CD4-positive, alpha-beta memory T cell (primary cell): Measurements from ENCODE around the gene RHBDF1. TPM values are rescaled to one million over a fixed set of nuclear protein-coding genes. Genes with fewer than 3 reads are reported as not detected.

Experiments used
- CTCF ChIA-PET: fragments of 350-600 bp; sonication (Branson Sonifier 250); formaldehyde crosslinking; loops from one replicate; lab custom pipeline; 2021; ENCODE audit warnings: inconsistent platforms; ENCODE audit not compliant: partially characterized antibody; lab: Charles Lee
- POLR2A ChIA-PET: fragments of 350-600 bp; sonication (Branson Sonifier 250); formaldehyde crosslinking; loops from one replicate; lab custom pipeline; 2021; ENCODE audit not compliant: partially characterized antibody; lab: Charles Lee
- DNase-seq, 5 donors: peaks; one replicate each; pipeline versions ENCODE4 v3.0.0 to v3.0.0-alpha.2; 2020 to 2022; ENCODE audit warnings: mixed read lengths in 1 of 5
- H3K27ac ChIP-seq: one replicate; pipeline ENCODE4 v1.7.0; 2013; ENCODE audit warnings: low read depth, low read length
- H3K27me3 ChIP-seq: 2 replicates; pipeline ENCODE4 v1.7.0; 2013; ENCODE audit warnings: mild to moderate bottlenecking, low read length, moderate library complexity; ENCODE audit not compliant: insufficient read depth
- H3K36me3 ChIP-seq: 2 replicates; pipeline ENCODE4 v1.7.0; 2013; ENCODE audit warnings: mild to moderate bottlenecking, low read length, moderate library complexity; ENCODE audit not compliant: insufficient read depth
- H3K4me1 ChIP-seq: 2 replicates; pipeline ENCODE4 v1.7.0; 2013; ENCODE audit warnings: mild to moderate bottlenecking, low read length, moderate library complexity; ENCODE audit not compliant: insufficient read depth
- H3K4me3 ChIP-seq, 2 donors: one replicate each; pipeline ENCODE4 v1.7.0; 2013; ENCODE audit warnings: low read length in 2 of 2, mild to moderate bottlenecking in 1 of 2
- H3K9me3 ChIP-seq, 2 donors: one replicate each; pipeline ENCODE4 v1.7.0; 2013; ENCODE audit warnings: low read length in 2 of 2, control low read depth in 1 of 2; ENCODE audit not compliant: control insufficient read depth in 1 of 2
- H3K27ac Mint-ChIP-seq, 7 donors: one replicate each; pipeline ENCODE4 v1.8.0; 2020 to 2021; ENCODE audit warnings: mixed read lengths in 7 of 7, mild to moderate bottlenecking in 6 of 7, inconsistent platforms in 3 of 7, moderate library complexity in 3 of 7
- H3K27me3 Mint-ChIP-seq, 2 donors: one replicate each; pipeline ENCODE4 v1.8.0; 2020 to 2021; ENCODE audit warnings: mixed read lengths in 2 of 2
- H3K36me3 Mint-ChIP-seq, 2 donors: one replicate each; pipeline ENCODE4 v1.8.0; 2020 to 2021; ENCODE audit warnings: mixed read lengths in 2 of 2, inconsistent platforms in 1 of 2, mild to moderate bottlenecking in 1 of 2
- H3K4me1 Mint-ChIP-seq, 4 donors: one replicate each; pipeline ENCODE4 v1.8.0; 2020 to 2021; ENCODE audit warnings: mixed read lengths in 4 of 4, mild to moderate bottlenecking in 1 of 4
- H3K4me3 Mint-ChIP-seq, 8 donors: one replicate each; pipeline ENCODE4 v1.8.0; 2020 to 2021; ENCODE audit warnings: mixed read lengths in 8 of 8, mild to moderate bottlenecking in 7 of 8, moderate library complexity in 6 of 8, inconsistent platforms in 3 of 8
- H3K9me3 Mint-ChIP-seq, 8 donors: one replicate each; pipeline ENCODE4 v1.8.0; 2020 to 2021; ENCODE audit warnings: mixed read lengths in 8 of 8, mild to moderate bottlenecking in 5 of 8, inconsistent platforms in 3 of 8, moderate library complexity in 1 of 8
- intact Hi-C: fragments of 100-400 bp; cut with micrococcal nuclease; formaldehyde crosslinking; loops from one replicate; pipeline ENCODE4 v1.15.1; 2023
- polyA plus RNA-seq, 2 donors: library from polyadenylated mRNA; unstranded; fragments of 300-500 nt; fragmentation: Illumina TruSeq; gene quantifications; one replicate each; pipeline ENCODE4 v1.2.3, GENCODE V29; 2021
- total RNA-seq, 2 experiments: library from RNA; stranded (reverse); gene quantifications; one replicate each; pipeline ENCODE4 v1.2.3, GENCODE V29; 2021

The RHBDF1 gene
- total and polyA plus RNA-seq, 4 experiments from 2014 or later, result not detected

GRCh38 chr16:104928-105327, 32.5 kb upstream of the RHBDF1 start:
- peaks cover 18 to 36% of the 10 kb centered on the region in 2 donors for H3K36me3 Mint-ChIP-seq
- H3K27me3 Mint-ChIP-seq, result no peaks in the 10 kb centered on the region

DNA sequence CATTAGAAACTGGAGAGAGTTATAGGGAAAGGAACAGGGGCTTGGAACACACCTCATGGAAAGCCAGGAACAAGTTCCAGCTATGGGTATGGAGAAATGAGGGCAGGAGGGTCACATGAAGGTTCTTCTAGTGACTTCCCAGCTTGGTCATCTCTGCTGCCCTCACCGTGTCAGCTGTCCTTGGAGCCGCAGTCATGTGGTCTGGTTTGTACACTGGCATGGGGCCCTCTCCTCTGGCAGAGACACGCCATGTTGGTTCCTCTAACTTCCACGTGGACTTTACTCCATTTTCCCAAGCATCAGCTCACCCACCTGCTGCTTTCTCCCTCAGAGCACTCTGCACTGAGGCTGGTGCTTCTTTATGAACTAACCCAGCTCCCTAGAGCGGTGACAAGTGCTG, 31.9 kb upstream of the RHBDF1 start:
- no peaks in the 10 kb centered on the region for H3K9me3 Mint-ChIP-seq
- peaks cover 4% of the 10 kb centered on the region for H3K4me1 ChIP-seq
- H3K27ac Mint-ChIP-seq, result no peak overlapping the region
- no peaks in the 10 kb centered on the region for H3K27me3 Mint-ChIP-seq
- peaks cover 6% of the 10 kb centered on the region for H3K36me3 ChIP-seq
- CTCF ChIA-PET, result interaction anchor here (1.5 to 5.1 kb wide), 6 partner anchors 8 to 87 kb away, joined by 3 to 37 read pairs (median 8); no protein-coding TSS in a partner anchor
- no peak overlapping the region for H3K27ac ChIP-seq
- intact Hi-C loops, result no loop called here
- POLR2A ChIA-PET, result no interaction called here
- peaks cover 18 to 33% of the 10 kb centered on the region in 2 donors for H3K36me3 Mint-ChIP-seq
- H3K4me1 Mint-ChIP-seq, result peaks cover 1 to 6% (median 4%) of the 10 kb centered on the region in 4 donors
- no peak for DNase-seq
- no peak overlapping the region for H3K4me3 ChIP-seq
- H3K9me3 ChIP-seq, result no peaks in the 10 kb centered on the region
- no peak overlapping the region for H3K4me3 Mint-ChIP-seq
- no peaks in the 10 kb centered on the region for H3K27me3 ChIP-seq

More at GRCh38 chr16:104928-105327, 32.5 kb upstream of the RHBDF1 start:
- Histone ChIP-seq H3K36me3 (peaks cover 12% of the 10 kb centered on the region), H3K27me3 (no peaks in the 10 kb centered on the region), H3K27ac (no peak overlapping the region), H3K9me3 (no peaks in the 10 kb centered on the region), H3K4me1 (peaks cover 4% of the 10 kb centered on the region), H3K4me3 (no peak overlapping the region)
- Mint-ChIP-seq H3K27ac (no peak overlapping the region), H3K4me1 (peaks cover 1 to 6% (median 4%) of the 10 kb centered on the region in 4 donors), H3K4me3 (no peak overlapping the region), H3K9me3 (no peaks in the 10 kb centered on the region)
- ChIA-PET POLR2A (no interaction called here), CTCF (interaction anchor here (1.5 to 5.1 kb wide), 5 partner anchors 9 to 87 kb away, joined by 3 to 37 read pairs (median 10); no protein-coding TSS in a partner anchor)
- intact Hi-C loops, result no loop called here
- DNase-seq, result no peak

- Mint-ChIP-seq H3K27ac (no peak overlapping the region), H3K9me3 (no peaks in the 10 kb centered on the region), H3K4me3 (no peak overlapping the region), H3K4me1 (peaks cover 1 to 6% (median 4%) of the 10 kb centered on the region in 4 donors), H3K36me3 (peaks cover 14 to 28% of the 10 kb centered on the region in 2 donors), H3K27me3 (no peaks in the 10 kb centered on the region)
- no peaks in the 10 kb centered on the region for H3K9me3 ChIP-seq
- no peak for DNase-seq
- CTCF ChIA-PET, result interaction anchor here (2.2 kb wide), 1 partner anchor 37 kb away, joined by 7 read pairs; no protein-coding TSS in a partner anchor
- H3K36me3 ChIP-seq, result peaks cover 10% of the 10 kb centered on the region
- H3K27ac ChIP-seq, result no peak overlapping the region
- no peak overlapping the region for H3K4me3 ChIP-seq
- intact Hi-C loops, result no loop called here
- H3K27me3 ChIP-seq, result no peaks in the 10 kb centered on the region
- POLR2A ChIA-PET, result no interaction called here
- H3K4me1 ChIP-seq, result peaks cover 4% of the 10 kb centered on the region
These were observed 29.8 kb upstream of the RHBDF1 start for GRCh38 chr16:102060-102855.

GRCh38 chr16:101586-101985, 29.2 kb upstream of the RHBDF1 start:
- Mint-ChIP-seq H3K36me3 (peaks cover 14 to 27% of the 10 kb centered on the region in 2 donors), H3K27ac (peak overlapping the region in 1 of 7 donors; percentile 29), H3K4me3 (peak overlapping the region in 1 of 8 donors; percentile 12), H3K4me1 (peaks cover 3 to 6% (median 4%) of the 10 kb centered on the region in 4 donors), H3K9me3 (no peaks in the 10 kb centered on the region), H3K27me3 (no peaks in the 10 kb centered on the region)
- no peak overlapping the region for H3K4me3 ChIP-seq
- ChIA-PET CTCF (no interaction called here), POLR2A (no interaction called here)
- H3K27me3 ChIP-seq, result no peaks in the 10 kb centered on the region
- peaks cover 10% of the 10 kb centered on the region for H3K36me3 ChIP-seq
- DNase-seq, result no peak
- intact Hi-C loops, result no loop called here
- no peaks in the 10 kb centered on the region for H3K9me3 ChIP-seq
- H3K4me1 ChIP-seq, result no peaks in the 10 kb centered on the region
- no peak overlapping the region for H3K27ac ChIP-seq

GRCh38 chr16:100989-101388, 28.6 kb upstream of the RHBDF1 start:
- Mint-ChIP-seq H3K36me3 (peaks cover 14 to 26% of the 10 kb centered on the region in 2 donors), H3K9me3 (no peaks in the 10 kb centered on the region), H3K4me3 (no peak overlapping the region), H3K4me1 (peaks cover 3 to 6% (median 4%) of the 10 kb centered on the region in 4 donors), H3K27ac (no peak overlapping the region), H3K27me3 (no peaks in the 10 kb centered on the region)
- ChIA-PET CTCF (interaction anchor here (0.6 kb wide), 1 partner anchor 504 kb away, joined by 3 read pairs; no protein-coding TSS in a partner anchor), POLR2A (no interaction called here)
- H3K36me3 ChIP-seq, result peaks cover 10% of the 10 kb centered on the region
- H3K4me3 ChIP-seq, result no peak overlapping the region
- no peaks in the 10 kb centered on the region for H3K4me1 ChIP-seq
- H3K27ac ChIP-seq, result no peak overlapping the region
- no peak for DNase-seq
- H3K27me3 ChIP-seq, result no peaks in the 10 kb centered on the region
- no peaks in the 10 kb centered on the region for H3K9me3 ChIP-seq
- intact Hi-C loops, result no loop called here

GRCh38 chr16:97822-98221, 25.4 kb upstream of the RHBDF1 start:
- POLR2A ChIA-PET, result interaction anchor here (1.2 to 2.2 kb wide), 3 partner anchors 13 to 32 kb away, joined by 3 to 8 read pairs (median 6); no protein-coding TSS in a partner anchor
- Mint-ChIP-seq H3K4me1 (peaks cover 3 to 6% (median 4%) of the 10 kb centered on the region in 4 donors), H3K4me3 (no peak overlapping the region), H3K27me3 (no peaks in the 10 kb centered on the region), H3K36me3 (peaks cover 11 to 17% of the 10 kb centered on the region in 2 donors), H3K9me3 (no peaks in the 10 kb centered on the region), H3K27ac (peak overlapping the region in 1 of 7 donors; percentile 63)
- no peak for DNase-seq
- intact Hi-C loops, result loop anchor here (1.0 kb wide), 2 partner anchors 33 to 45 kb away; partner anchors contain the start of genes POLR3K and SNRNP25
- H3K36me3 ChIP-seq, result peaks cover 5% of the 10 kb centered on the region
- H3K4me1 ChIP-seq, result no peaks in the 10 kb centered on the region
- CTCF ChIA-PET, result interaction anchor here (0.8 to 6.4 kb wide), 6 partner anchors 9 to 59 kb away, joined by 4 to 165 read pairs (median 10); no protein-coding TSS in a partner anchor
- no peak overlapping the region for H3K4me3 ChIP-seq
- H3K27ac ChIP-seq, result no peak overlapping the region
- no peaks in the 10 kb centered on the region for H3K9me3 ChIP-seq
- H3K27me3 ChIP-seq, result no peaks in the 10 kb centered on the region

GRCh38 chr16:96935-97381, 24.5 kb upstream of the RHBDF1 start:
- no peaks in the 10 kb centered on the region for H3K4me1 ChIP-seq
- H3K9me3 Mint-ChIP-seq, result no peaks in the 10 kb centered on the region
- H3K27me3 Mint-ChIP-seq, result no peaks in the 10 kb centered on the region
- peaks cover 5% of the 10 kb centered on the region for H3K36me3 ChIP-seq
- intact Hi-C loops, result loop anchor here (1.0 kb wide), 2 partner anchors 32 to 44 kb away; partner anchors contain the start of genes POLR3K and SNRNP25
- no peak overlapping the region for H3K4me3 ChIP-seq
- no peaks in the 10 kb centered on the region for H3K27me3 ChIP-seq
- no peak overlapping the region for H3K4me3 Mint-ChIP-seq
- CTCF ChIA-PET, result interaction anchor here (0.7 to 6.4 kb wide), 21 partner anchors 8 to 322 kb away, joined by 3 to 165 read pairs (median 5); partner anchors contain the start of genes POLR3K and SNRNP25
- peaks cover 3 to 6% (median 4%) of the 10 kb centered on the region in 4 donors for H3K4me1 Mint-ChIP-seq
- no peak overlapping the region for H3K27ac ChIP-seq
- H3K36me3 Mint-ChIP-seq, result peaks cover 4 to 11% of the 10 kb centered on the region in 2 donors
- H3K9me3 ChIP-seq, result no peaks in the 10 kb centered on the region
- peak overlapping the region in 4 of 7 donors; percentile 4 to 67 (median 60) for H3K27ac Mint-ChIP-seq
- peak; percentile 87 to 89 (median 87) for DNase-seq
- POLR2A ChIA-PET, result interaction anchor here (1.1 to 2.2 kb wide), 4 partner anchors 12 to 31 kb away, joined by 3 to 8 read pairs (median 5); partner anchors contain the start of gene MPG
